Kidney tubule cell (primary cell): ENCODE results near the gene ADRA2A.

Source experiments
- DNase-seq: peaks from one replicate; pipeline ENCODE4 v3.0.0-alpha.2; 2018; ENCODE audit warnings: low spot score

ADRA2A gene

GRCh38 chr10:111076682-111077478, at the start of gene ADRA2A:
TSS of gene ADRA2A (plus strand) at chr10:111077029. CDS start at chr10:111077997, 968 bp downstream.
- DNase-seq = peak; percentile 39

DNA sequence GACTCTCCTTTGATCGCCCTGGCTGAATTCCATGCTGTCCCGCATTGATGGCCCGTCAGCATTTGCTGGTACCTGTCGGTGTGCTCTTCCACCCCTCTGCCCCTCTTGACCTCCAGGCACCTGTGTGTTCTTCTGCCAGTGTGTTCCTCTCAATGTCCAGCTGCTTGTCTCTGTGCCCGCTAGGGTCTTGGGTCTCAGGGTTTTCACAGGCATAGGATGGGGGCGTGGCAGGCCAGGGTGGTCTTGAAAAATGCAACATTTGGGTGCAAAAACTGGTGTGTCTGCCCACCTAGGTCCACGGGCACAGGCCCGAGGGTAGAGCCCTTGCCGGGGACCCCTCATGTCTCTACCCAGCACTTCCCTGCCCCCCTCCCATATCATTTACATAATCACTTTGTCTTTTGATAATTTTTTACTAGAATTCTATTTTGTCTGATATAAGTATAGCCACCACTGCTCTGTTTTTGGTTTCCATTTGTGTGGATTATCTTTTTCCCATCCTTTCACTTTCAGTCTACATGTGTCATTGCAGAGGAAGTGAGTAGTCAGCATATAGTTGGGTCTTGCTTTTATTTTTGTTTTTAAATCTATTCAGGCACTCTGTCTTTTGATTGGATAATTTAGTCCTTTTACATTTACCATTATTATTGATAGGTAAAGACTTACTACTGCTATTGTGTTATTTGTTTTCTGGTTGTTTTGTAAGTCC, 46.6 kb upstream of the ADRA2A start:
- DNase-seq = no peak

GRCh38 chr10:111034598-111035310, 42.1 kb upstream of the ADRA2A start:
- peak; percentile 14 for DNase-seq

DNA sequence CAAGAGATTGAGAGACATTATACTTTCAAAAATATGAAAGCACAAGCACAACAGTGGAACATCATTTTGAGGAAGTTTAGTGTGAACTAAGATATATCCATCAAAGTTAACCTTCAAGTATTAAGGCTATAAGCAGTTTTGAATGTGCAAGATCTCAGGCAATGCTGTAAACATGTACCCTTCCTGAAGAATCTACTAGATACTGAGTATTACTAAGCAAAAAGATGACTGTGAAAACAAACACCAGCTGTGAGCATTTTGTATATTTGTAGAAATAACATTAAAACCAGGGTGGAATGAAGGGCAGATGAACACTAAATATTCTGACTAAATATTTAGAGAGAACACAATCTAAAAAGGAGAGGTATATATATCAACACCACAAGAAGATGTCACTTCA, 41.3 kb upstream of the ADRA2A start:
- DNase-seq = no peak

DNA sequence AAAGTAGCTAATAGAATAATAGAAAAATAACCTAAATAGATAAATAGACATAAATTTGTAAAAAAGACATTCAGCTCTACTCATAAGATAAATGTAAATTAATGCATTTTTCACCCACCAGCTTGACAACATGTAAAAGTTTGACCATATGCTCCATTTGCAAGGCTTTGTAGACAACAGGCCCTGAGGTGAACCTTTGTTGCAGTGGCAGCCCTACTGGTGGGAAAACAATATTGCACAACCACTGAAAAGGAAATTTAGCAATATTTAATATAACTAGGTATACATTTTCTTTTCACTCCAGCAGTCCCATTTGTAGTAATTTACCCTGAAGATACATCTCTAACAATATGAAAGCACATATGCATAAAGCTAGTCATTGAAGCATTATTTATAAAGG, 39.0 kb upstream of the ADRA2A start:
- no peak for DNase-seq

DNA sequence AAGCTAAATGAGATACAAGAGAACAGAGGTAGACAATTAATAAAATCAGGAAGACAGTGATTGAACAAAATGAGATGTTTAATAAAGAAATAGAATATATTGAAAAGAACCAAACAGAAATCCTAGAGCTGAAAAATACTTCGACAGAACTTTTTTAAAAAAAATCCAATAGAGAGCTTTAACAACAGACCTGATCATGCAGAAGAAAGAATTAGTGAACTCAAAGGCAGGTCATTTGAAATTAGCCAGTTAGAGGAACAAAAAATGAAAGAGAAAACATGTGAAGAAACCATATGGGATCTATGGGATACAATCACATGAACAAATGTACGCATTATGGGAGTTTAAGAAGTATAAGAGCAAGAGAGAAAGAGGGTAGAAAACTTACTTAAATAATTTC, 37.3 kb upstream of the ADRA2A start:
- DNase-seq = no peak

DNA sequence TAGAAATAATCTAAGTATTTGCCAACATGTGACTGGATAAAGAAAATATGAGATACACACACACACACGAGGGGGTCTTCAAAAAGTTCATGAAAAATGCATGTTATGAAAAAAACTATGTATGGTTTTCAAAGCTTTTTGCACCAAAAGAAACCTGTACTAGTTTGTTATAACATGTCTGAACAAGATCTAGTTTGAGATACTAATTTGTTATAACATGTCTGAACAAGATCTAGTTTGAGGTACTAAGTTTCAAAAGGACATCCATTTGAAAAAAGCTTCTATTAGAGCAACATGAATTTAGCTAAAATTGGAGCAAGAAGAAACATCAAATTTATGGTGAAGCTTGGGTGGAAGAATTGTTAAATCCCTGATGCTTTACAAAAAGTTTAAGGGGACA, 19.8 kb upstream of the ADRA2A start:
- DNase-seq = no peak

GRCh38 chr10:111063471-111063870, 13.4 kb upstream of the ADRA2A start:
- no peak for DNase-seq

- DNase-seq = peak; percentile 14
These were observed 4.6 kb upstream of the ADRA2A start for GRCh38 chr10:111072232-111072631.

GRCh38 chr10:111075577-111076185, 1.1 kb upstream of the ADRA2A start:
- no peak for DNase-seq

DNA sequence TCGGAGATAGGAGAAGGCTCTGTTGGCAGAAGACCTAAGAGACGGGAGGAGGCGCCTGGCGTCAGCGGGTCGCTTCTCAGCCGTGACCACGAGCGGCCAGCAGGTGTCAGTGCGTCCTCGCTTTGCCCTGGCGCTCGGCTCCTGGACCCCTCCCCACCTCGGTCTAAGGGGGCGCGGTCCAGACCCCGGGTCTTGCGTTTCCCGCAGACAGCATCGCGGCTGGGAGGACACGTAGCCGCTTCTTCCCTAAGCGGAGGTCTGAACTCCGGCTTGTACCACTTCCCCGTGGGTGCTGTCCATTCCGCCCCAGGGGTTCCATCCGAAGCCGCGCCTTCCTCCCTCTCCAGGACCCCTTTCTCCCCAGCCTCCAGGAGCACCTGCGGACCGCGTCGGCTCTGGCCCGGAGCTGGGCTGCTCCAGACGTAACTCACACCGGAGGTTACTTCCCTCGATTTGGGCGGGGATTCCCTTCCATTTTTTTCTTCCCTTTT, 593 bp upstream of the ADRA2A start:
- peak; percentile 48 for DNase-seq

GRCh38 chr10:111077479-111077784, 603 bp downstream of the ADRA2A start:
- DNase-seq = no peak

DNA sequence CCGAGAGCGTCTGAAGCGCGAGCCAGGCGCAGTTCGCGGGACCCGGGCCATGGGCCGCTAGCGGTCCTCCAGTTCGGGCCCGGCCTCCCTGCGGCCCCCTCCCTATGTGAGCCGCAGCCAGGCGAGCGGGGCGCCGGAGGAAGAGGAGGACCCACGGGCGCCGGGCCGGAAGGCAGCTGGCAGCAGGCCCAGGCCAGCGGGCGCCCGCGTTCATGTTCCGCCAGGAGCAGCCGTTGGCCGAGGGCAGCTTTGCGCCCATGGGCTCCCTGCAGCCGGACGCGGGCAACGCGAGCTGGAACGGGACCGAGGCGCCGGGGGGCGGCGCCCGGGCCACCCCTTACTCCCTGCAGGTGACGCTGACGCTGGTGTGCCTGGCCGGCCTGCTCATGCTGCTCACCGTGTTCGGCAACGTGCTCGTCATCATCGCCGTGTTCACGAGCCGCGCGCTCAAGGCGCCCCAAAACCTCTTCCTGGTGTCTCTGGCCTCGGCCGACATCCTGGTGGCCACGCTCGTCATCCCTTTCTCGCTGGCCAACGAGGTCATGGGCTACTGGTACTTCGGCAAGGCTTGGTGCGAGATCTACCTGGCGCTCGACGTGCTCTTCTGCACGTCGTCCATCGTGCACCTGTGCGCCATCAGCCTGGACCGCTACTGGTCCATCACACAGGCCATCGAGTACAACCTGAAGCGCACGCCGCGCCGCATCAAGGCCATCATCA, 1.1 kb downstream of the ADRA2A start:
- peak; percentile 11 for DNase-seq

DNA sequence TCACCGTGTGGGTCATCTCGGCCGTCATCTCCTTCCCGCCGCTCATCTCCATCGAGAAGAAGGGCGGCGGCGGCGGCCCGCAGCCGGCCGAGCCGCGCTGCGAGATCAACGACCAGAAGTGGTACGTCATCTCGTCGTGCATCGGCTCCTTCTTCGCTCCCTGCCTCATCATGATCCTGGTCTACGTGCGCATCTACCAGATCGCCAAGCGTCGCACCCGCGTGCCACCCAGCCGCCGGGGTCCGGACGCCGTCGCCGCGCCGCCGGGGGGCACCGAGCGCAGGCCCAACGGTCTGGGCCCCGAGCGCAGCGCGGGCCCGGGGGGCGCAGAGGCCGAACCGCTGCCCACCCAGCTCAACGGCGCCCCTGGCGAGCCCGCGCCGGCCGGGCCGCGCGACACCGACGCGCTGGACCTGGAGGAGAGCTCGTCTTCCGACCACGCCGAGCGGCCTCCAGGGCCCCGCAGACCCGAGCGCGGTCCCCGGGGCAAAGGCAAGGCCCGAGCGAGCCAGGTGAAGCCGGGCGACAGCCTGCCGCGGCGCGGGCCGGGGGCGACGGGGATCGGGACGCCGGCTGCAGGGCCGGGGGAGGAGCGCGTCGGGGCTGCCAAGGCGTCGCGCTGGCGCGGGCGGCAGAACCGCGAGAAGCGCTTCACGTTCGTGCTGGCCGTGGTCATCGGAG, 1.8 kb downstream of the ADRA2A start:
- no peak for DNase-seq

- no peak for DNase-seq
These were observed 2.5 kb downstream of the ADRA2A start for GRCh38 chr10:111079241-111079760.

- no peak for DNase-seq
These were observed 3.0 kb downstream of the ADRA2A start for GRCh38 chr10:111079781-111080180.

- no peak for DNase-seq
These were observed 3.4 kb downstream of the ADRA2A start for GRCh38 chr10:111080224-111080623.

GRCh38 chr10:111081595-111081994, 4.8 kb downstream of the ADRA2A start:
- no peak for DNase-seq

DNA sequence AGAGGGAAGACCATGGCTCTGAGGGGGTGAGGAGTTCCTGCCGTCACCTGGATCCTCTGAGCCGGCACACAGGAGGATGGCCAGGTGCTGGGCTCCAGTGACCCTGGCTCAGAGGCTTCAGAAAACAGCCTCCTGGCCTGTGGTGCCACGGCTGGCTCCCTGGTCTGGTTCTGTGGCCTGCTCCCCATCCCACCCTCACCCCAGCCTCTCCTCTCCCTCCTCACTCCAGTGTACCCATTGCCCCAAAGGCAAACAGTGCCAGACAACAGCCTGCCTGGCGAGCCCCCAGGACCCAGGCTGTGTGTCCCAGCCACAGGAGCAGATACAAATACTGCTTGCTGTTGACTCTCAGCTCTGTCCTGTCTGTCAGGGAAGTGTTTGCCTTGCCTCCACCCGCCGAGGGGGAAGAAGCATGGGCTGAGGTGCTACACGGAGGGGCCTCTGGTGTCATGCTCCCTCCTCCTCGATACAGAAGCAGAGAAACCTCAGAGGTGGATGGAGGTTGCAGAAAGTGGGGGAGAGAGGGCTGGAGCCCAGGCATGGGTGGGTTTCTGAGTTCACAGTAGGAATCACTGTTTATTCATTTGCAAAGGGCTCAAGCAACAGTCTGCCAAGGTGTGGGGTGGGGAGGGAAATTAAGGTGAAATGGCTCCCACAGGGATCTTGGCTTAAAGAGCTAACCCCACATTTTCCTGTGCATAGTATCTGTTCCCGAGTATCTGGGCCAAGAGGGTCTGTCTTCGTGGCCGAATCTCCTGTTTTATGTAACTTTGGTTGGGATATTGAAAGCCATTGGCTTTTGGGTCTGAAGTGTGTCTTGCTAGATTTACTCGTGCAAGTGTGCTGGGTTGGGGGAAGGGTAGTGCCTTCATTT, 5.5 kb downstream of the ADRA2A start:
- DNase-seq = no peak
